Measurements from ENCODE around the gene RIMS3. TPM values are rescaled to one million over a fixed set of nuclear protein-coding genes. Genes with fewer than 3 reads are reported as not detected.

RIMS3 gene
- total RNA-seq, 4 donors from 2014 or later, result 2.8 to 8.2 (median 4.8) TPM

DNA sequence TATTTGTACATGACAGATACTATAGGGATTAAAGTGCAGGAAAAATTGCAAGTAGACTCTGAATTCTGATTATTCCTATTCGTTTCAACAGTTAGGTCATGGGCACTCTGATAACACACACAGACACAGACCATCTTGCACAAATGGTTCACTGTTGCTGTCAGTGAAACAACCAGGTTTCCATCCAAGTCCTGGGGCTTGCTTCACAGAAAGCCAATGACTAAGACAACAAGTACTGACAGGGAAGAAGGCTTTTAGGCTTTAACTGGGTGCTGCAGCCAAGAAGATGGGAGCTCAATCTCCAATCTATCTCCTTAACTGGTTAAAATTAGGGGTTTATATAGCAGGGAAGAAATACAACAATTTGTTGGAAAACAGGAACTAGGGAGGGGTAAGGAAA is 57.6 kb downstream of the RIMS3 start:
- peaks cover 5% of the 10 kb centered on the region for H3K4me1 ChIP-seq
- H3K27ac ChIP-seq, result no peak overlapping the region
- no peaks in the 10 kb centered on the region for H3K27me3 ChIP-seq
- H3K4me3 ChIP-seq, result no peak overlapping the region
- no peaks in the 10 kb centered on the region for H3K36me3 ChIP-seq
- whole genome bisulfite sequencing, result 65% methylated on average over 1 of the region's 1 CpG
- DNase-seq (ENCODE audit: low spot score in 2 of 2), result no peak
- no peak for TF ChIP-seq POLR2AphosphoS5 (IDR thresholded peaks at IDR 0.05)
- TF ChIP-seq, protein P1, sequence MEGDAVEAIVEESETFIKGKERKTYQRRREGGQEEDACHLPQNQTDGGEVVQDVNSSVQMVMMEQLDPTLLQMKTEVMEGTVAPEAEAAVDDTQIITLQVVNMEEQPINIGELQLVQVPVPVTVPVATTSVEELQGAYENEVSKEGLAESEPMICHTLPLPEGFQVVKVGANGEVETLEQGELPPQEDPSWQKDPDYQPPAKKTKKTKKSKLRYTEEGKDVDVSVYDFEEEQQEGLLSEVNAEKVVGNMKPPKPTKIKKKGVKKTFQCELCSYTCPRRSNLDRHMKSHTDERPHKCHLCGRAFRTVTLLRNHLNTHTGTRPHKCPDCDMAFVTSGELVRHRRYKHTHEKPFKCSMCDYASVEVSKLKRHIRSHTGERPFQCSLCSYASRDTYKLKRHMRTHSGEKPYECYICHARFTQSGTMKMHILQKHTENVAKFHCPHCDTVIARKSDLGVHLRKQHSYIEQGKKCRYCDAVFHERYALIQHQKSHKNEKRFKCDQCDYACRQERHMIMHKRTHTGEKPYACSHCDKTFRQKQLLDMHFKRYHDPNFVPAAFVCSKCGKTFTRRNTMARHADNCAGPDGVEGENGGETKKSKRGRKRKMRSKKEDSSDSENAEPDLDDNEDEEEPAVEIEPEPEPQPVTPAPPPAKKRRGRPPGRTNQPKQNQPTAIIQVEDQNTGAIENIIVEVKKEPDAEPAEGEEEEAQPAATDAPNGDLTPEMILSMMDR (IDR thresholded peaks at IDR 0.05), result no peak
- no peak for TF ChIP-seq EP300 (IDR thresholded peaks at IDR 0.05)
- TF ChIP-seq POLR2A (IDR thresholded peaks at IDR 0.05), result no peak
- no peaks in the 10 kb centered on the region for H3K9me3 ChIP-seq

GRCh38 chr1:40606978-40607377 is 58.5 kb downstream of the RIMS3 start:
- Histone ChIP-seq H3K9me3 (no peaks in the 10 kb centered on the region), H3K27me3 (no peaks in the 10 kb centered on the region), H3K27ac (no peak overlapping the region), H3K36me3 (no peaks in the 10 kb centered on the region), H3K4me1 (no peaks in the 10 kb centered on the region), H3K4me3 (no peak overlapping the region)
- peak in 1 of 2 donors; percentile 38 for DNase-seq (ENCODE audit: low spot score in 2 of 2)
- TF ChIP-seq, protein P1 (IDR thresholded peaks at IDR 0.05), result no peak
- TF ChIP-seq EP300 (IDR thresholded peaks at IDR 0.05) (no peak), POLR2A (IDR thresholded peaks at IDR 0.05) (no peak), POLR2AphosphoS5 (IDR thresholded peaks at IDR 0.05) (no peak)
- WGBS, result 78% methylated on average over 2 of the region's 2 CpGs

- DNase-seq (ENCODE audit: low spot score in 2 of 2), result peak in 1 of 2 donors; percentile 24
- no peak overlapping the region for H3K4me3 ChIP-seq
- no peaks in the 10 kb centered on the region for H3K27me3 ChIP-seq
- H3K9me3 ChIP-seq, result no peaks in the 10 kb centered on the region
- TF ChIP-seq POLR2A (IDR thresholded peaks at IDR 0.05), result no peak
- TF ChIP-seq POLR2AphosphoS5 (IDR thresholded peaks at IDR 0.05), result no peak
- TF ChIP-seq, protein P1 (IDR thresholded peaks at IDR 0.05), result no peak
- TF ChIP-seq EP300 (IDR thresholded peaks at IDR 0.05), result no peak
- no peak overlapping the region for H3K27ac ChIP-seq
- H3K4me1 ChIP-seq, result no peaks in the 10 kb centered on the region
- no peaks in the 10 kb centered on the region for H3K36me3 ChIP-seq
- whole genome bisulfite sequencing, result 71% methylated on average over 3 of the region's 3 CpGs
These were observed 59.3 kb downstream of the RIMS3 start for GRCh38 chr1:40606194-40606593.

- TF ChIP-seq POLR2A (IDR thresholded peaks at IDR 0.05), result no peak
- TF ChIP-seq EP300 (IDR thresholded peaks at IDR 0.05), result no peak
- TF ChIP-seq, protein P1 (IDR thresholded peaks at IDR 0.05), result no peak
- TF ChIP-seq POLR2AphosphoS5 (IDR thresholded peaks at IDR 0.05), result no peak
- no peak overlapping the region for H3K4me3 ChIP-seq
- no peaks in the 10 kb centered on the region for H3K9me3 ChIP-seq
- DNase-seq (ENCODE audit: low spot score in 2 of 2), result no peak
- no peak overlapping the region for H3K27ac ChIP-seq
- H3K27me3 ChIP-seq, result no peaks in the 10 kb centered on the region
- H3K36me3 ChIP-seq, result no peaks in the 10 kb centered on the region
- H3K4me1 ChIP-seq, result no peaks in the 10 kb centered on the region
- WGBS, result 78% methylated on average over 1 of the region's 1 CpG
These were observed 65.6 kb downstream of the RIMS3 start for GRCh38 chr1:40599926-40600325.

GRCh38 chr1:40595623-40596022 is 69.9 kb downstream of the RIMS3 start:
- TF ChIP-seq, protein P1 (IDR thresholded peaks at IDR 0.05), result no peak
- TF ChIP-seq POLR2A (IDR thresholded peaks at IDR 0.05), result no peak
- no peak for TF ChIP-seq POLR2AphosphoS5 (IDR thresholded peaks at IDR 0.05)
- TF ChIP-seq EP300 (IDR thresholded peaks at IDR 0.05), result no peak
- 89% methylated on average over 7 of the region's 7 CpGs for WGBS

More at GRCh38 chr1:40595623-40596022, 69.9 kb downstream of the RIMS3 start:
- Histone ChIP-seq H3K4me3 (no peak overlapping the region), H3K4me1 (peaks cover 10% of the 10 kb centered on the region), H3K36me3 (no peaks in the 10 kb centered on the region), H3K27ac (no peak overlapping the region), H3K27me3 (no peaks in the 10 kb centered on the region), H3K9me3 (no peaks in the 10 kb centered on the region)
- DNase-seq (ENCODE audit: low spot score in 2 of 2), result no peak
